Parathyroid adenoma (tissue), 2 donors: ENCODE data around the gene ALDH4A1.

Experiments
- H2AFZ ChIP-seq: fragments of 300-600 bp; sonication (generic); one replicate; pipeline ENCODE4 v1.7.0; 2017; ENCODE audit warnings: antibody characterized with exemption, mild to moderate bottlenecking
- H3K27ac ChIP-seq: fragments of 300-600 bp; sonication (generic); one replicate; pipeline ENCODE4 v1.7.0; 2017
- H3K27me3 ChIP-seq: fragments of 300-600 bp; sonication (generic); one replicate; pipeline ENCODE4 v1.7.0; 2017; ENCODE audit warnings: low read length; ENCODE audit not compliant: control insufficient read depth, insufficient read depth
- H3K36me3 ChIP-seq: fragments of 300-600 bp; sonication (generic); one replicate; pipeline ENCODE4 v1.7.0; 2017; ENCODE audit warnings: low read length; ENCODE audit not compliant: control insufficient read depth, insufficient read depth
- H3K4me1 ChIP-seq: fragments of 300-600 bp; sonication (generic); one replicate; pipeline ENCODE4 v1.7.0; 2017; ENCODE audit warnings: control low read depth
- H3K4me2 ChIP-seq: fragments of 300-600 bp; sonication (generic); one replicate; pipeline ENCODE4 v1.7.0; 2017; ENCODE audit warnings: low read length
- H3K4me3 ChIP-seq: fragments of 300-600 bp; sonication (generic); one replicate; pipeline ENCODE4 v1.7.0; 2017; ENCODE audit warnings: low read depth, low read length
- H3K79me2 ChIP-seq: fragments of 300-600 bp; sonication (generic); one replicate; pipeline ENCODE4 v1.7.0; 2017; ENCODE audit warnings: control low read depth
- H3K9ac ChIP-seq: fragments of 300-600 bp; sonication (generic); one replicate; pipeline ENCODE4 v1.7.0; 2017; ENCODE audit warnings: mild to moderate bottlenecking
- H3K9me3 ChIP-seq: fragments of 300-600 bp; sonication (generic); one replicate; pipeline ENCODE4 v1.7.0; 2017; ENCODE audit warnings: low read length; ENCODE audit not compliant: control insufficient read depth
- TF ChIP-seq, protein P1 (sequence below): fragments of 300-600 bp; sonication (generic); IDR thresholded peaks from one replicate; pipeline ENCODE4 v1.7.0; 2017; ENCODE audit warnings: antibody characterized with exemption, mild to moderate bottlenecking
- donor health status: primary hyperparathyroidism.

Gene ALDH4A1

DNA sequence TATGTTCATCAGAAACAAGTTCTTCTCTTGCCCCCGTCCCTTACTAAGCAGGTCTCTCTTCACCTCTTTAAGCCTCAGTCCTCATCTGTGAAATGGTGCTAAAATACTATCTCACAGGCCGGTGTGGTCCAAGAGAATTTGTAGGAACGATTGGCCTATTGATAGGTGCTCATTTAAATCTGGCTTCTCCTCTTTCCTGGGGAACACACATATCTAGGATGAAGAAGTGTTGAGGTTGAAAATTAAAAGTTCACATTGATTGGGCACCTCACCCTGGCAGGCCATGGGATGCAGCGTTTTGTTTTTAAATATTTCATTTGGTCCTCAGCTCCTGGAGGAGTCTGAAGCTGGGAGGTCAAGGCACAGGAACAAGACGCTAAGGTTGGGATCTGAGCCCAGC is 34.0 kb downstream of the ALDH4A1 start:
- Histone ChIP-seq H3K4me1 (no peaks in the 10 kb centered on the region), H2AFZ (no peak overlapping the region), H3K27me3 (no peaks in the 10 kb centered on the region), H3K36me3 (no peaks in the 10 kb centered on the region), H3K27ac (no peak overlapping the region), H3K4me3 (no peak overlapping the region), H3K9me3 (no peaks in the 10 kb centered on the region), H3K4me2 (no peak overlapping the region), H3K9ac (no peak overlapping the region), H3K79me2 (no peaks in the 10 kb centered on the region)
- TF ChIP-seq, protein P1, sequence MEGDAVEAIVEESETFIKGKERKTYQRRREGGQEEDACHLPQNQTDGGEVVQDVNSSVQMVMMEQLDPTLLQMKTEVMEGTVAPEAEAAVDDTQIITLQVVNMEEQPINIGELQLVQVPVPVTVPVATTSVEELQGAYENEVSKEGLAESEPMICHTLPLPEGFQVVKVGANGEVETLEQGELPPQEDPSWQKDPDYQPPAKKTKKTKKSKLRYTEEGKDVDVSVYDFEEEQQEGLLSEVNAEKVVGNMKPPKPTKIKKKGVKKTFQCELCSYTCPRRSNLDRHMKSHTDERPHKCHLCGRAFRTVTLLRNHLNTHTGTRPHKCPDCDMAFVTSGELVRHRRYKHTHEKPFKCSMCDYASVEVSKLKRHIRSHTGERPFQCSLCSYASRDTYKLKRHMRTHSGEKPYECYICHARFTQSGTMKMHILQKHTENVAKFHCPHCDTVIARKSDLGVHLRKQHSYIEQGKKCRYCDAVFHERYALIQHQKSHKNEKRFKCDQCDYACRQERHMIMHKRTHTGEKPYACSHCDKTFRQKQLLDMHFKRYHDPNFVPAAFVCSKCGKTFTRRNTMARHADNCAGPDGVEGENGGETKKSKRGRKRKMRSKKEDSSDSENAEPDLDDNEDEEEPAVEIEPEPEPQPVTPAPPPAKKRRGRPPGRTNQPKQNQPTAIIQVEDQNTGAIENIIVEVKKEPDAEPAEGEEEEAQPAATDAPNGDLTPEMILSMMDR, result no peak

DNA sequence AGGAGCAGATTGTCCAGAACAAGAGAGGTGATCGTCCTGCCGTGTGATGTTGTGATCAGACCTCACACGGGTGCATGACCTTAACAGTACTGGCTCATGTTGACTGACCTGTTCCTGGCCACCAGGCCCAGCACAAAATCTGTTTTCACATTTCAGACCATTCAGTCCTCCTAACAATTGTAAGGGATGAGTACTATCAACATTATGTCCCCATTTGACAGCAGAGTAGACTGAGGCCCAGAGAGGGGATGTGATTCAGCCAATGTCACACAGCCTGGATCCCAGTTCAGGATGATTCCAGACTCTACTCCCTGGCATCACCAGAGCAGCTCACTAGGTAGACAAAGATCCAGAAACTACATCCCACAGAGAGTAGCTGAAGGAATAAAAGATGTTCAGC is 35.5 kb downstream of the ALDH4A1 start:
- Histone ChIP-seq H3K9me3 (no peaks in the 10 kb centered on the region), H3K27me3 (no peaks in the 10 kb centered on the region), H3K27ac (no peak overlapping the region), H2AFZ (no peak overlapping the region), H3K4me1 (no peaks in the 10 kb centered on the region), H3K4me2 (no peak overlapping the region), H3K79me2 (no peaks in the 10 kb centered on the region), H3K9ac (no peak overlapping the region), H3K4me3 (no peak overlapping the region), H3K36me3 (no peaks in the 10 kb centered on the region)
- TF ChIP-seq, protein P1, result no peak

DNA sequence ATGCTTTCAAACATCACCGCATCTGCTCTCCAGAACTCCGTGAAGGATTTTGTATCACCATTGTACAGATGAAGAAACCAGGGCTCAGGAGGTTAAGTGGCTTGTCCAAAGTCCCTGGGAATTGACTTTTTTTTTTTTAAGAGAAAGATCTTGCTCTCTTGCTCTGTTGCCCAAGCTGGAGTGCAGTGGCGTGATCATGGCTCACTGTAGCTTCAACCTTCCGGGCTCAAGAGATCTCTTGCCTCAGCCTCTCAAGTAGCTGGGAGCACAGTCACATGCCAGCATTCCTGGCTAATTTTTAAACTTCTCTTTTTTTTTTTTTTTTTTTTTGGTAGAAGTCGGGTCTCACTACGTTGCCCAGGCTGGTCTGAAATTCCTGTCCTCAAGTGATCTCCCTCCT is 36.0 kb downstream of the ALDH4A1 start:
- no peak overlapping the region for H3K27ac ChIP-seq
- TF ChIP-seq, protein P1, result no peak
- no peak overlapping the region for H2AFZ ChIP-seq
- no peaks in the 10 kb centered on the region for H3K9me3 ChIP-seq
- no peak overlapping the region for H3K9ac ChIP-seq
- H3K79me2 ChIP-seq, result no peaks in the 10 kb centered on the region
- no peaks in the 10 kb centered on the region for H3K36me3 ChIP-seq
- H3K4me3 ChIP-seq, result no peak overlapping the region
- no peaks in the 10 kb centered on the region for H3K27me3 ChIP-seq
- H3K4me1 ChIP-seq, result no peaks in the 10 kb centered on the region
- no peak overlapping the region for H3K4me2 ChIP-seq

DNA sequence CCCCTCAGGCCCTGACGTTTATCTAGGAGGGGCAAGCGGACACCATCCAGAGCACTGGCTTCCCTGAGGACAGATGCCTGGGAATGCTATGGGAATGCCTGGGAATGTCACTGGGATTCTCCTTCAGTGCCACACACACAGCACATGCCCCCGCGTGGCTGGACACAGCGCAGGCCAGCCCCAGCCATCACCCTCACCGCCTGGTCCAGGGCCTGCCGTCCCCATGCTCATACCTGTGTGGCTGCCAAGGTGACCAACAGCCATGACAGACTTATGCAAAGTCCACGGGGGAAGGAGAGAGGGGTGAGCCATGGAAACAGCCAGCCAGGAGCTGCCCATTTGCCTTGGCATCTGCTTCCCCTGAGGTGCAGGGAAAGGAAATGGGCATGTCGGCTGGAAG is 37.2 kb downstream of the ALDH4A1 start:
- Histone ChIP-seq H3K27me3 (no peaks in the 10 kb centered on the region), H2AFZ (no peak overlapping the region), H3K36me3 (no peaks in the 10 kb centered on the region), H3K4me3 (no peak overlapping the region), H3K4me1 (no peaks in the 10 kb centered on the region), H3K27ac (no peak overlapping the region), H3K79me2 (no peaks in the 10 kb centered on the region), H3K9me3 (no peaks in the 10 kb centered on the region), H3K9ac (no peak overlapping the region), H3K4me2 (no peak overlapping the region)
- TF ChIP-seq, protein P1, result no peak

DNA sequence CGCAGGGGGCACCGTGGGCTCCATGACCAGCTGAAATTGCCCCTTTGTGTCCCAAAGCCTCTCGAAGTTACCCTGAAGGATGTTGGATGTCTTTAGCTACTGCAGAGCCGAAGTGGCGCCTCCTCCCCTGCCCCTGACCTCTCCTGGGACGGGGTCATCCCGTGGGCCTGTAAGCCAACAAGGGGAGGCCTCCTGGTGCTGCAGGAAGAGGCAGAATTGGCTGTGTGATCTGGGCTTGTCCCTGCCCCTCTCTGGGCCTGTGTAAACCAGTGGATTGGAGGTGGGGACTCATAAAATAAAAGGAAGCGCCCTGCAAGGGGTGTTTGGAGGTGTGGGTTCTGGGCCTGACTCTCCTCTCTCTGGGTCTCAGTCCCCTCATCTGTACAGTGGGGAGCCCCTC is 40.8 kb downstream of the ALDH4A1 start:
- Histone ChIP-seq H3K9ac (no peak overlapping the region), H3K4me2 (no peak overlapping the region), H3K4me3 (no peak overlapping the region), H3K27ac (no peak overlapping the region), H3K36me3 (no peaks in the 10 kb centered on the region), H3K9me3 (no peaks in the 10 kb centered on the region), H3K79me2 (no peaks in the 10 kb centered on the region), H2AFZ (no peak overlapping the region), H3K27me3 (no peaks in the 10 kb centered on the region), H3K4me1 (no peaks in the 10 kb centered on the region)
- TF ChIP-seq, protein P1, result no peak
